NCI-H187 (cell line): Measurements from ENCODE around the gene B3GNT2.
"Not testable (repeated sequence)": the region's sequence is repeated elsewhere in the genome, so short reads cannot be mapped to it uniquely, and the experiment has no call there.

Experiments
- DNase-seq, 2 experiments: peaks; one replicate each; lab custom pipeline; 2025; lab: John Stamatoyannopoulos, UW

Gene B3GNT2

DNA sequence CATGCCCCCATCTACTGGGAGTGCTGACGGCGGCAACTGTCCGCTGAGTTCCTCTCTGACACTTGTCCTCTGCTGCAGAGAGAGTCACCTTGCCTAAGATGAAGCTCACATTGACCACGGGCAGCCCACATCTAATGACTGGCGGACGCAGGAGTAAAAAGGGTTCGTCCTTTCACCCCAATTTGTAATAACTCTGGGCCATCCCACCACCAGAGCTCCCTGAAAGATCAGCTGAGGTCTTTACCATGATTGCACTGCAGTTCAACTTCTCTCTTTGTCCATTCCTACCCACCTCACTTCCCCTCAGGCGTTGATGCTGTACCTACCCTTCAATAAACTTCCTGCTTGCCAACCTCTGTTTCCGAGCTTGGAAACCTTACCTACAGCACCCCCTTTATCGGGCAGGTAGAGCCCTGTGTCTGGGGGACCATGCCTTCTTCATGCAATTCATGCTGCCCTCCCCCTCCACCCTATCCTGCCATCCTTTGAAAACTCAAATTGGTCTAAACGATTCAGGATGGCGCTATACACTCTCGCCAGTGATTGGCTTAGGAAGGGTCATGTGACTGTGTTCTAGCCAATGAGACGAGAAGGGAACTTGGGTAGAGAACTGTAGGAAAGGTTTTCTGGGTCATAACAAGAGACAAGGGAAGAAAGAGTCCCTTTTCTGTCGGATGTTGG is 10.3 kb upstream of the B3GNT2 start:
- DNase-seq: no peak

GRCh38 chr2:62186156-62186905 is 9.6 kb upstream of the B3GNT2 start:
- DNase-seq: no peak

- no peak for DNase-seq
These were observed 8.7 kb upstream of the B3GNT2 start for GRCh38 chr2:62187246-62187645.

DNA sequence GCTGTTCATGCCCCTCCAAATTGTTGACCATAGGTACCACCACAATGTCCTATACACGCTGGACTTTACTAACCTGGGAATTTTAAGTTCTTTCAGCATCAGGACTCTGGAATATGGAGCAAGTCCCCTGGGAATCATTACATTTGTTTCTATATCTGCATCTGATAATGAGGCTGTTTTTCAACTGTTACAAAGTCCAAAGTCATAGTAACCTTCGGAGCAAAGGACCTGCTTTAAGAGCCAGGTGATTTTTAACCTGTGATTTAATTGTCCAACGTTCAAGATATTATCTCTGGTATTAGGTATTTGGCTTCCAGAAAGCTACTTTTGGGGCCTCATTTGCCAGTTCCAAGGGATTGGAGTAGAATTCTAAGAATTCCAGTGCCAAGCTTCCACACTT is 7.5 kb upstream of the B3GNT2 start:
- DNase-seq: no peak

DNA sequence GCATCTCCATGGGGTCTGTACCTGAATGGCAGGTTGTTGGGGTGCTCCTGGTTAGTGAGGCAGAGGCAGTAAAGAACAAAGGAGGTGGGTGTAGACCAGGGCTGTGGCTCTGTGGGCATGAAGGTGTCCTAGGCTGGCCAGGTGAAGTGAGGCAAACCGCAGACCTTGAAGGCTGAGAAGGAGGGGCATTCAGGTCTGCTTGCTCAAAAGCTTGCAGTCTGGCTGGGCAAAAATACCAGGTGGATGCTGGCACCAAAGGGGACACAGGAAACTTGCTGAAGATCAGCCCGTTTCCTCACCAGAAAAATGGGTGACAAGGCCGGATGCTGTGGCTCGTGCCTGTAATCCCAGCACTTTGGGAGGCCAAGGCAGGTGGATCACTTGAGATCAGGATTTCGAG is 6.7 kb upstream of the B3GNT2 start:
- no peak for DNase-seq

DNA sequence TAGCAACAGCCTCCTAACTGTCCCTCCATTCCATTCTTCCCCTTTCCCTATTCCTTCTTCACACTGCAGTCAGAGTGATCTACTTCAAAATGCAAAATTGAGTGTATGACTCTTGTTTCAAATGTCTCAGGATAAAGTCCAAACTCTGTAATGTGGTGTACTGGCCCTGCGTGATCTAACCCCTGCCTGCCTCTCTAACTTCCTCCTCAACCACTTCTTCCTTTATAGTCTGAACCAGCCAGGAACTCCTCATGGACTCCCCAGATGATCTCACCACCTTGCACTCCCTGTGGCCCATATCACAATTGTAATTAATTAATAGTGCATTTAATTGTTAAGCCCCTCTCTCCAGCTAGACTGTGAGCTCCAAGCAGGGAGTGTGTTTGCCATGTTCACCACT is 3.1 kb upstream of the B3GNT2 start:
- DNase-seq: no peak

- DNase-seq: no peak
These were observed 1.1 kb upstream of the B3GNT2 start for GRCh38 chr2:62194558-62195420.

DNA sequence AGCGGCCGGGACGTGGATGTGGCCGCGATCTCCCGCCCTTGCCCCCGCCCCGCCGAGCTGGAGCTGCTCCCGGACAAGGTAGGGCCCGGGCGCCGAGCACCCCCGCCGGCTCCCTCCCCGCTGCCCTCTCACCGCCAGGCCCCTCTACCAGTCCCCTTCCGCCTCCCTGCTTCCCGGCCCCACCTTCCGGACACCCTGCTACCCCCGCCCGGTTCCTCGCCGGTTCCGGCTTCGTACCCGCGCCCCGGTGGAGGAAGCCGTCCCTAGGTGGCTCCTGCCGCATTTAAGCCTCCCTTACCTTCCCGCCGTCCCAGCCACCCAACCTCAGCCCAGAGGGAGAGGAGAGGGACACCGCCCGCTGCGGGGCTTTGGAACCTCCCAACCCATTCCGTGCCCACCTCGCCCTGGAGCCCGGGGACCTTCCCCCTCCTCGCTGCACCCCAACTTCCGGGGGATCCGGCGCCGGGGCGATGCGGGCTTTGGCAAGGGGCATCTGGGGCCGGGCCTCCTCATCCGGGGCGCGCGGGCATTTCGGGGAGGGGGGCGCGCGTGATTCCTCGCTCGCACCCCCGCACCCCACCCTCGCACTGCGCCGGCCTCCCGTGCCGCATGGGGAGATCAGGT is 475 bp downstream of the B3GNT2 start:
- DNase-seq: no peak

DNA sequence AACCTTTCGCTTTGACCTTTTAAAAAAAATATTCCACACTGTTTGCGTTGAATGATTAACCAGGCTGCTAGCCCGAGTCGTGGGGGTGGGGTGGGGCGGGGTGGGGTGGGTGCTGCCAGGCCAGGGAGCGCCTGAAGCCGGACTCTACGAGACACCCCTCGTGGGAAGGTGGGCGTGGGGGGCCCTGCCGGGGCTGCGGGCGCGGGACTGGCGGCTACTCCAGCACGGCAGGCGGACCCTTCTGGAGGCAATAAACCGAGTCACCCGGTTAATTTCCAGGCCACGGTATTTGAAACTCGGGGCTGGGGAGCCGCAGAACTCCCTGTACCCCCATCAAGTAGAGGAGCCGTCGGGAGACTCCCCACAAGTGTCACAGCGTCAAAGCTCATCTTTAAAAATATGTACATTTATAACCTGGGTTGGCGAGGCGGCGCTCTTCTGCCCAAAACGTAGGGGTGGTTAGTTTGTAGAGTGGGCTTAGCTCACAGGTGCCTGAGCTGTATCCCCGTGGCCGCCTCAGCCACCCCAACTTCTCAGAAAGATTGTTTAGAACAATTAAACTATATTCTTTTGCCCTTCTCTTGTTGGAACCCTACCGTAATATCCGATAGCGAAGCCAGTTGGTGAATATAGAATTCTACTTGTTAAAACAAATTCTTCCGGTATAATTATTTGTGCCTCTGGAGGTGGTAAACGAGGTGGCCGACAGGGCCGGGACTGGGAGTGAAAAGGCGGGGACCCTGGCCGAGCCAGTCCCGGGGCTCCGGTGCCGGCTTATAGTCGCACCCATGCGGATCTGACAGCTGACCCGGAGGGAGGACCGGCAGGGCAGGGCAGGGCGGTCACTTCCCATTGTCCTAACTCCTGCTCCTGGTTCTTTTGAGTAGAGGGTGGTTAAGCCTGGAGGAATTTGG is 1.4 kb downstream of the B3GNT2 start:
- DNase-seq: no peak

DNA sequence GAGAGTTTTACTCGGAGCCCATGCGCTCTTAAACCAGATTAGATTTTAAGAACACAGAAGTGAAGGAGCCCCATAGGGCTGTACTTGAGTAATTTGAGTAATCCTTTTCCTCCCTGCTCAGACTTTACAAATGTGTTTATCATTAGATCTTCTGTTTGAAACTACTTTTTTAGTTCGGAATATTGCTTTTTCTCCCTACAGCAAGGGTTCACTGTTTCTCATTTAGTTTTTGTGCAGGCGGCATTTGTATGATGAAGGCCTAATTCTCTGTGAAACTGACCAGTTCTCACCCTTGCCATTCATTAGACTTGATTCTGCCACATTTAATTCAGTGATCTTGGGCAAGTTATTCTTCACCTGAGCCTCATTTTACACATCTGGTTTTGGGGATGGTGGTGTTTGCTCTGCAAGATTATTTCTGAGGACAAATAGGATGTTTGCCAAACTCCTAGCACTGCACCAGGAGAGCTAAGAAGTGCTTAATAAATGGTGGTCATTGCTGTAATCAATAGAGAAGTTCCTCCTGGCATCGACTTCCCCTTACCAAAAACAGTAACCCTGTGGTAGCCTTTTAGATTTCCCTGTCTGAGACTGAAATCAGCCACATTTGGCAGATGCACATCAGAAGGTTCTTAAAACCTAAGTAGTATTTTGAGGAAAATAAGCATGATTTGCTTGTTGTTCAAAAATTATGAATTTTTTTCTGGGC is 2.2 kb downstream of the B3GNT2 start:
- no peak for DNase-seq

DNA sequence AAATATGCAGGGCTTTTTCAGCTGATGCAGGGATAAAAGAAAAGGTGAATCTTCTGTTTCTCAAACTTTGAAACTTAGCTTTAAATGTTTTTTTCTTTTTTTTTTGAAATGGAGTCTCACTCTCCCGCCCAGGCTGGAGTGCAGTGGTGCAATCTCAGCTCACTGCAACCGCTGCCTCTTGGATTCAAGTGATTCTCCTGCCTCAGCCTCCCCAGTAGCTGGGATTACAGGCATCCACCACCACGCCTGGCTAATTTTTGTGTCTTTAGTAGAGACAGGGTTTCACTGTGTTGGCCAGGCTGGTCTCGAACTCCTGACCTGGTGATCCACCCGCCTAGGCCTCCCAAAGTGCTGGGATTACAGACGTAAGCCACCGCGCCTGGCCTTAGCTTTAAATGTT is 2.9 kb downstream of the B3GNT2 start:
- not testable (repeated sequence) for DNase-seq

GRCh38 chr2:62199392-62200125 is 3.6 kb downstream of the B3GNT2 start:
- DNase-seq: no peak

- DNase-seq: no peak
These were observed 4.5 kb downstream of the B3GNT2 start for GRCh38 chr2:62200291-62200841.

DNA sequence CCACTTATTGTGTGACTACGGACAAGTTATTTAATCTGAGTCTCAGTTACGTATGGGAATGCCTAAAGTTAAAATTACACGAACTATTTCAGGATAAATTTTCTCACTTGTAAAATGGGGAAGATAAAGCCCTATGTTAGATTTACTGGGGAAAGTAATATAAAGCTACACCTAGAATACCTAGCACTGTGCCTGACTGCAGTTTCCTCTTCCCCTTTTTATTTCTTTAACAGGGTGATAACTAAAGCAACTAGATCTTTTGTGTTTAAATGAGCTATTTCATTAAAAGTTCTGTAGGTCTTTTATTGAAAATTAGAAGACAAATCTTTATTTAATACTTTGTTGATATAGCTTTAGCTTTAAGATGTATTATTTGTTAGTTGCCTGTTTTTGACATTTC is 5.0 kb downstream of the B3GNT2 start:
- DNase-seq: no peak

GRCh38 chr2:62201307-62201706 is 5.4 kb downstream of the B3GNT2 start:
- DNase-seq: no peak

DNA sequence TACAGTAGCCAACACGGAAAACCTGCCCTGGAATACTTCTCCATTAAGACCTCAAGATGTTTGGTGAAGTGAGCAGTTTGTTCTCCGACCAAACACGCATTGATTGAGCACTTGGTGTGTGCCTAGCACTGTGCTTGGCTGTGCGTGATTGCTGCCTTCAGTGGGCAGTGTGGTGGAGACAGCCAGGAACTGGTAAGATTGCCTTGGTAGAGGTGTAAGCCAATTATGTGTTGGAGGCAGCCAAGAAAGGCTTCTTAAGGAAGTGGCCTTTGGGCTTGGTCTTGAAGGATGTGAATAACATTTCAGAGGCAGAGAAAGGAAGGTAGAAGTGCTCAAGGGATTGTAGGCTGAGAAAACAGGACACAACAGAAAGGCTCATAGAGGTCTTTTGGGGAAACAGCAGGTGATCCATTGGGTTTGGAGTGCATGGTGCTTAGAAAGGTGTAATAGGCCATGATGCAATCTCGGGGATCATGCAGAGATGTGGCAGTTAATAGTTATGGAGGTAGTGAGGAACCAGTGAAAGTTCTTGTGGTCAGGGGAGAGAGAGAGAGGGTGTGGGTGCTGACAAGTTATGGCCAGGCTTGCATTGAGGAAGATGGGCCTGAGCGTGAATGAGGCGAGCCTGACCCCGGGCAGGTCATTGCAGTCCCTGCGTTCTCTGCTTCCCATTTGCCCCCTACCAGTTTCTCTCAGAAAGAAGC is 6.3 kb downstream of the B3GNT2 start:
- no peak for DNase-seq

GRCh38 chr2:62202729-62203128 is 6.8 kb downstream of the B3GNT2 start:
- no peak for DNase-seq

DNA sequence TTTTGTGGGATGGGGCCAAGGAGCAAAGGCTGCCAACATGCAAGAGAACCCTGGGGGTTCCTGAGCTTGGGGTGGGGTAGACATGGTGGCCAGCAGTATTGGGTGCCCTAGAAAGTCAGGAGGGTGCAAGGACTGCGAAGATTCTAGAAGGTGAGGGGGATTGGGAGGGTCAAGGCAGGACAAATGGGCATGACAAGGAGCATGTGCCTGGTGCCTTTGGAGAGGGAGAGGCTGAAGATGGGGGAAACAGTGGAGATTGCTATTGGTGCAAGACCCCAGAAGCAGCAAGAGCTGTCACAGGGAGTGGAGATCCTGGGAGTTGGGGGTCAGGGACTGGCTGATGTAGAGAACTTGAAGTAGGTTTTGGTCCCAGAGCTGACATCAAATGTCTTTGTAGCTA is 7.5 kb downstream of the B3GNT2 start:
- DNase-seq: no peak

GRCh38 chr2:62204998-62205496 is 9.1 kb downstream of the B3GNT2 start:
- DNase-seq: no peak
